COLO668 (cell line): ENCODE measurements around the gene GALNT2.
A peak's percentile ranks its signal among the peaks of the same experiment; 100 is the strongest.

Experiments used
- DNase-seq: peaks from one replicate; lab custom pipeline; 2025; ENCODE audit not compliant: unreplicated experiment; lab: John Stamatoyannopoulos, UW

The GALNT2 gene

DNA sequence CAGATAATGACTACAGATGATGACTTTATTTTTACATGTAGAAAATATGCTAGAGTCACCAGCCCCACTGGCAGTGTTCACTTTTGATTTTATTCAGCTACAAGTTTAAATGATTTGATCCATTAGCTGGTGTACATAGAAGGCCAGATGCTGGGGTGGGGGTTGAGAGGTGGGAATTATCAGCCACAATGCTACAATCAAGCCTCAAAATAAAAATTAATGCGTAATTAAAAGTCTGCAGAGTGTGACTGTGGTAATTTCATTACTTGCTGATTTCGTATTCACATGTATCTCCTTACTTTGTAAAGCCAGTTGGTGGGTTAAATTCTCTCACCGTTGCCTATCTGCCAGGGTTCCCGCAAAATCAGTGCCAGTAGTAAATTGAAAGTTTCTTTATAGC is 109.3 kb downstream of the GALNT2 start:
- DNase-seq, result no peak

DNA sequence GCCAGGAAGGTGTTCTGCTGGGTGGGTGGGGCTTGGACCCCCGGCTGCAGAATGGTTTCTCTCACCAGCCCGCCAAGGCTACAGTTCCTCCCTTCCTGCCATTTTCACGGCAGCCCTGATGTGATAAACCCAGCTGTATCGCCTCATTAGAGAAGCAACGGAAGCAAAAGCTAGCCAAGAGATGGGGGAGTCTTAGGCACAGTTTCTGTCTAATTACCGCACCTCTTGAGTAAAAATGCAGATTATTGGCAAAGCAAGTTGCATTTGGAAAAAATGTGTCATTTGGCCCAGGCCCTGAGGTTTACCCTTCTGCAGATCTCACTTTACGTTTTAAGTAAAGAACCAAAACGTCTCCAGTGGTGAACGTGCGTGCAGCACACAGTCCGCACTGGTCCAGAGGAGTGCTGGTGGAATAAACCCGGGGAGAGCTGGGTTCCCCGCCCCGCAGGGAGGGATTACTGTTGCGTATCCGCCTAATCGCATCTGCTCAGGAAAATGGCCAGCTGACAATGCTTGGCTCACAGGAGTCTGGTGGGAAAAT is 109.9 kb downstream of the GALNT2 start:
- DNase-seq, result no peak

DNA sequence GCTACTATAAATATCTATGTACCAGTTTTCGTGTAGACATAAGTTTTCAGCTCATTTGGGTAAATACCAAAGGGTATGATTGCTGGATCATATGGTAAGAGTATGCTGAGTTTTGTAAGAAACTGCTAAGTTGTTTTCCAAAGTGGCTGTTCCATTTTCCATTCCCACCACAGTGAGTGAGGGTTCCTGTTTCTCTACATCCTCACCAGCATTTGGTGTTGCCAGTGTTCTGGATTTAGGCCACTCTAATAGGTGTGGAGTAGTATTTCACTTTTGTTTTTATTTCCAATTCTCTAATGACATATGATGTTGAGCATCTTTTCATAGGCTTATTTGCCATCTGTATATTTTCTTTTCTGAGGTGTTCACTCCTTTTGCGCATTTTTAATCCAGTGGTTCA is 112.2 kb downstream of the GALNT2 start:
- DNase-seq, result no peak

DNA sequence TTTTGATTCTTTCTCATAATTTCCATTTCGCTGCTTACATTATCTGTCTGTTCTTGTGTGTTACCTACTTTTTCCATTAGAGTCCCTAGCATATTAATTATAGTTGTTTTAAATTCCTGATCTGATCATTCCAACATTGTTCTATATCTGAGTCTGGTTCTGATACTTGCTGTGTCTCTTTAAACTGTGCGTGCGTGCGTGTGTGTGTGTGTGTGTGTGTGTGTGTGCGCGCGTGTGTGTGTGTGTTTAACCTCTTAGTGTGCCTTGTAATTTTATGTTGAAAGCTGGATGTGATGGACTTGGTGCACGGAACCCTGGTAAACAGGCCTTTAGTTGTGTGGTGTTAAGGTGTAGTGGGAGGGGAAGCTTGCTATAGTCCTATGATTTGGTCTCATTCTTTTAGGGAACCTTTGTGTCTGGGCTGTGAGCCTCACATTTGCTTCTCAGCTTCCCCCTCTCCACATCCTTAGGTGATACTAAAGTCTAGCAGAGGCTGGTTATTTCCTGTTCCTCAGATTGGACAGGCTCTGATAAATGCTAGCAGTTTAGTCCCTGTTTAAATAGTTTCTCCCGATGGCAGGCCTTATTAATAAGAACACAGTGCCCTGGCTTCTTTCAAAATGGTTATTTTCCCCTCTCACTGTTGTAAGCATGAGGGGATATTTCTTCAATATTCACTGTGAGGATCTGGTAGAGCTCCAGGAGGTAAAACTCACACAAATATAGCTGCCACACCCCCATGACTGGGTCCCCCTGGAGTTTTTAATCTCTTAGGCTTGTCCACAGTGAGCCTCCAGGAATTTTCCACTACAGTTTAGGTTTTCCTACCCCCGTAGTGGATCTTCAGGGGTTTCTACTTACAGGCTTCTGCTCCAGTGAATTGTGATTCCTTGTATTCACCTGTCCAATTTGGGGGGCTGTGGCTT is 118.3 kb downstream of the GALNT2 start:
- peak; percentile 52 for DNase-seq

DNA sequence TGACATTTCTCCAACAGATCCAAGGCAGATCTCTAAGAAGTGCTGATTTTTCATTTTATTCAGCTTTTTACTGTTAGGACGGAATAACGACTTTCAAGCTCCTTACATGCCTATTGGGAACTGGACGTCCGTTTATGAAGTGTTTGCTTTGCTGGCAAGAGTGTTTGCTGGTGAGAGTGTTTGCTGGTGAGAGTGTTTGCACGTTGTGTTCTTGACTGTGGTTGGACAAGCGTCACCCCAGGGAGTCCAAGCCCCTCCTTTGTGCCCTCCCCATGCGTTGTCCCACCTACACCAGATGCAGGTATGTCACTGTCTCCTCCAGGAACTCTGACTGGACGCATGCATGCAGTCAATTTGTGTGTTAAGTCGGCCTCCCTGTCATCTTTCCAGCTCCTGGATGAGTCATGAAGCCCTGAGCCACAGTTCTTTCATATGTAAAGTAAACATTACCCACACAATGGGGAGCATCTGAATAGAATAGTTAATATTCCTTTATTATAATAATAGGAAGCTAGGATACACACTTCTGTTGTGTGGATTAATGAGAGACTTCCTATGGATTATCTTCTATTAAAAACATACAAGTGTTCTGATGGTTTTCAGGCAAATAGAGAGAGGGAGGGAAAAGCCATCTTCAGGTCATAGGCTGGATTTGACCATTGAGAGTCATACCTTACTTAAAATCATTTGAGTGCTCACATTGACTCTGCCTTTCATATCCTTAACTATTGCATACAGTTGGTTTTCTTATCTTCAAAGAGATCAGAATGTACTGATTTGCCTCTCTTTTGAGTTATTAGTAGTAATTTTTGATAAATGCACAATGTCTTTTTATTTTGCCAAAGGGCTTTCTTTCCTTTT is 119.2 kb downstream of the GALNT2 start:
- peak; percentile 96 for DNase-seq

DNA sequence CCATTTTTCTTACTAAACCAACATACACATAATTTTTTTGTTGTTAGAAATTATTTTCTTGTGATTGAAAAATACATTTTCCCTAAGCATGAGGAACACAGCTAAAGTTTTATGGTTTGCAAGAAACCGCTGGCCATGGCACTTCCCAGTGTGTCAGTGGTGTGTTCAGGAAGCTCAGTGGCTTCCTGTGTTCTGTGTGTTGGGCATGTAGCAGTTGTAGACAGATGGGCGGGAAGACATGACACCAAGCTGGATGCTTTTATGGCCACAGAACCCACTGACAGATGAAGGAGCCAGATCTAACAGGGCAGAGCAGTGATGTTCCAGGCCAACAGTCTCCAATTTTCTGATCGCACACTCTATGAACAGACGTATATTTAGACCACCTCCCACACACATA is 119.8 kb downstream of the GALNT2 start:
- DNase-seq, result no peak

DNA sequence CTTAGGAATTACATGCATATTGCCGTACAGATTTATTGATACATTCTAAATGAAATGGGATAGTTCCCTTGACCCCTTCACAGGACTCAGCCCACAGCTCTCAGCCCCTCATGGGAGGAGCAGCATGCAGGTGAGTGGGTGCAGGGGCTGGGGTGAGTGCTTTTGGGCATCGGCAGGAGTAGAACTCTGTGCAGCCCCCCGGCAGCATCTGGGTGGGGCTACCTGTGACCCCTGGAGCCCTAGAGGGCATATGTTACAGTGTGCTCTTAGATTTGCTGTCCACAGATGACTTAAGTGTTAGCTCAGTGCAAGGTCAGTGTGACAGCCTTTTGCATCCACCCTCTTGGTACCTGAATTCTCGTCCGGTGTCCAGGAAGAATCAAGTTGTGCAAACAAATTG is 120.3 kb downstream of the GALNT2 start:
- no peak for DNase-seq

DNA sequence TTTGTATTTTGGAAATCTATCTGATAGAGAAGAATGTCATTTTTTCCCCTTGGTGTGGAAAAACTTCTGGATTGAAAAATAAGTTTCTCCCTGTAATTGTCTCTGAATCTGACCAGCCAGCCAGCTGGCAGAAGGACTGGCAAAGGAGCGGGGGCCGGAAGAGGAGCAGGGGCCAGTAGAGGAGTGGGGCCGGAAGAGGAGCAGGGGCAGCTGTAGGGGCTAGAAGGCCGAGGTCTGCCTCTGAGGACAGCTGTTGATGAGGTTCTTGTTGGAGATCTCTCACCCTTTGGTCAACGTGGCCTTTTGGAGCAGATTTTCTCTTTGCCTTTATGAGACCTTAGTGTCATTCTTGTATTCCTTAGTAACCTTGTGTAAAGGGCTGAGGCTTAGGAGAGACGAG is 121.8 kb downstream of the GALNT2 start:
- DNase-seq, result peak; percentile 81

DNA sequence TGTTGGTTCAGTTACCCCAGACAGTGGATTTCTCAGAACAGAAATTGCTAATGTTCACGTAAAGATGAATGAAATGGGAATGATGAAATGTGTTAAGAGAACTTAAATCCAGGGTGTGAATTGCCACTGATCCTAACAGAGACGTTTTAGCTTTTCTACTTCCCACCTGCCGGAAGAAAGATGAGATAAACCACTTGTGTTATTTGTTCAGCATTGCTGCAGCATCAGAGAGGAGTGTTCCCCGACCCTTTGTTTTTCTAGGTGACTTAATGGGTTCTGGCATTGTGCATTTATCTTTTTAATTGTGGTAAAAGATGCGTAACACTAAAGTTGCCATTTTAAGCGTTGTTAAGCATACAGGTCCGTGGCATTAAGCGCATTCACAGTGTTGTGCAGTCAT is 122.3 kb downstream of the GALNT2 start:
- DNase-seq, result peak; percentile 63

DNA sequence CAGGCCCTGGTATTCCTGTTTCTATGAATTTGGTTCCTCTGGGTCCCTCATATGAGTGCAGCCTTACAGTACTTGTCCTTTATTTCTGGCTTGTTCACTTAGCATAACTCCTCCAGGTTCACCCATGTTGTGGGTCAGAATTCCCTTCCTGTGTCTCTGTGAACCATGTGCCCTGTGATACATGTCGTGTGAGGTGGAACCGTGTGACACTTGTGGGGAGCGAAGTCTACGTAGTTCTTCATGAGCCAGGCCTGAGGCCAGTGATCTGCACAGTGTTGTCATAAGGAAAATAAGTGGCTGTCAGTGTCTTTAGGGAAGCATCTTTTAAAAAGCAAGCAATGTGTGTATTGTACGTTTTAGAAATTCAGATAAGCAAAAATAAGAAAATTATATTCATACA is 122.8 kb downstream of the GALNT2 start:
- DNase-seq, result peak; percentile 61

DNA sequence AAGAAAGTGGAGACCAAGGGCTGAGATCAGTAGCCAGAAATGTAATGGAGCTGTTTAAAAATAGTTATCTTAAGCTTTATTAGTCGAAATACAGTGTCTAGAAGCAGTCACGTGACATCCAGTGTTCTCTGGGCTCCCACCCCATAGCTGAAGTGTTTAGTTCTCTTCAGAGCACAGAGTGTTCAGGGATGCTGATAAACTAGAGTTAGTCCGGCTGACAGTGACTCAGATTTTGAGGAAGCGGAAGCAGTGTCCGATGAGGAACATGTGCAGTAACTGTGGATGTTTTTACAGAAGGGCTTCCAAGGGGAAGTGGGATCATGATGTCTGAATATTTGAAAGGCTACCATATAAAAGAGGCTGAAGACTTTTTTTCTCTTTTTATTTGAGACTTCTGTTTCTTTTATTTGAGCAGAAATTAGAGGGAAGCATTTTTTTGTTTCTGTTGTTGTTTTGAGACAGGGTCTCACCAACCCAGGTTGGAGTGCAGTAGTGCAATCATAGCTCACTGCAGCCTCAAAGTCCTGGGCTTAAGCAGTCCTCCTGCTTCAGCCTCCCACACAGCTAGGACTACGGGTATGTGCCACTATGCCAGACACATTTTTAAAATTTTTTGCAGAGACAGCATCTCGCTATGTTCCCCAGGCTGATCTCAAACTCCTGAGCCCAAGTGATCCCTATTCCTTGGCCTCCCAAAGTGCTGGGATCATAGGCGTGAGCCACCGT is 124.2 kb downstream of the GALNT2 start:
- DNase-seq, result no peak

DNA sequence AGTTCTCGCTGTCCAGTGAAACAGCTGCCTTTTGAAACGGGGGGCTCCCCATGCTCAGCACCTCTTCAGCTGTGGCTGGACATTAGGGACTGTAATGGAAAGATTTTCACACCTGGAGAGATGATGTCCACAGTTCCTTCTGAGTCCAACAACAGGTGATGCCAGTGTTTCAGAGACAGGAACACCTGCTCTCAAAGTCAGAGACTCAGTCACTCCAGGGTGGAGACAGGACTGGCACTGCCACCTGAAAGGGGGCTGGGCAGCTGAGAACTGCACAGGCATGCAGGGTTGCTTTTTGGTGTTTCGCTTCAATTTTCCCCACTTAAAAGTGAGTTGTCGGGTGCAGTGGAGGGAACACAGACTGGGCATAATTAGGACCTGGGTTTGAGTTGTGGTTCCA is 124.8 kb downstream of the GALNT2 start:
- DNase-seq, result no peak

DNA sequence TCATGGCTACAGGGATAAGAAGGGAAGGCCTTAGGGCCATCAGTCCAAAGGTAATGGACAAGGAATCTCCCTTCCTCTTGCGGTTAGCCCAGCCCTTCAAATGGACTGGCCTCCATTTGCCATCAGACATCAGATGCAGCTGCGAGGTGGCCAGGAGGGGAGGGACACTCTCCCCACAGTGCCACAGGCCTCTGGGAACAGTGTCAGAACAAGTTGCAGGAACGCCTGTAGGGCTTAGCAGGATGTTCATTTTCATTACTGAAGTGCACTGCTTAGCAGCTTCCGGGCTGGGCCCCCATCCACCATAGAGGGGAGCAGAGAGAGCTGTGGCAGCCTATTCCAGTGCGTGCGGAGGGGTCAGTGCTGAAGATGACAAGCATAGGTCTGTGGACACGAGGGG is 127.5 kb downstream of the GALNT2 start:
- DNase-seq, result no peak

DNA sequence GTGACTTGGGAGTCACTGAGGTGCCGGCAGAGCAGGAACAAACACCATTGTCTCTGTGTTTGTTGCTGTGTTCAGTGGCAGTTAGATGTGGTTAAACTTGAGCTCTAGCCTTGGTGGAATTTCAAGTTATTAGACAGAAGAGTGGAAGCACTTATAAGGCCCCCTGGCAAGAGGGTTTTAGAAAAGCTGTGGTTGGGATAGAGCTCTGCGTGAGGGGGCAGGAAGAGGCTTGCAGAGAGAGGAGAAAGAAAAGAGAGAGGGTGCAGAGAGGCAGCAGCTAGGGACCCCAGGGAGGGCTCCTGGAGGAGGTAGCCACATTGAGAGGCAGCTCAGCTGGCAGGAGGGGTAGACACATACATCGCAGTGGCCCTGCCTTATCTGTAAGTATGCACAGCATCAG is 128.2 kb downstream of the GALNT2 start:
- no peak for DNase-seq

DNA sequence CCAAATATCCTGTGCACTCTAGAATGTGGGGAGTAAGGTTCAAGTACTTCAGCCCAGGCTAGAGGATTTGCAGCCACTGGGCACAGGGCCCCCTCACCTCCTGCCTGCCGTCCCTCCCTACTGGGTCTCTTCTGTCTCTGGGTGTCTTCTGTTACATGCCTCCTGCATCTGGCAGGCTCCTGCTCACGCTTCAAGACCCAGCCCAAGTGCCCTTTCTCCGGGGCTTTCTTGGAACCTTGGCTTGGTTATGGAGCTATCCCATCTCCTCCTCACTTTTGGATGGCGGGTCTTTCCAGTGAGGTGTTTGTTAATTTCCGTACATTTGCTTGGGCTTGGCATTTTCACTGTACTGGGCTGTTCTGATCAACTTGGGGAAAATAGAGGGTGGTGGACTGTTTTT is 129.0 kb downstream of the GALNT2 start:
- no peak for DNase-seq

DNA sequence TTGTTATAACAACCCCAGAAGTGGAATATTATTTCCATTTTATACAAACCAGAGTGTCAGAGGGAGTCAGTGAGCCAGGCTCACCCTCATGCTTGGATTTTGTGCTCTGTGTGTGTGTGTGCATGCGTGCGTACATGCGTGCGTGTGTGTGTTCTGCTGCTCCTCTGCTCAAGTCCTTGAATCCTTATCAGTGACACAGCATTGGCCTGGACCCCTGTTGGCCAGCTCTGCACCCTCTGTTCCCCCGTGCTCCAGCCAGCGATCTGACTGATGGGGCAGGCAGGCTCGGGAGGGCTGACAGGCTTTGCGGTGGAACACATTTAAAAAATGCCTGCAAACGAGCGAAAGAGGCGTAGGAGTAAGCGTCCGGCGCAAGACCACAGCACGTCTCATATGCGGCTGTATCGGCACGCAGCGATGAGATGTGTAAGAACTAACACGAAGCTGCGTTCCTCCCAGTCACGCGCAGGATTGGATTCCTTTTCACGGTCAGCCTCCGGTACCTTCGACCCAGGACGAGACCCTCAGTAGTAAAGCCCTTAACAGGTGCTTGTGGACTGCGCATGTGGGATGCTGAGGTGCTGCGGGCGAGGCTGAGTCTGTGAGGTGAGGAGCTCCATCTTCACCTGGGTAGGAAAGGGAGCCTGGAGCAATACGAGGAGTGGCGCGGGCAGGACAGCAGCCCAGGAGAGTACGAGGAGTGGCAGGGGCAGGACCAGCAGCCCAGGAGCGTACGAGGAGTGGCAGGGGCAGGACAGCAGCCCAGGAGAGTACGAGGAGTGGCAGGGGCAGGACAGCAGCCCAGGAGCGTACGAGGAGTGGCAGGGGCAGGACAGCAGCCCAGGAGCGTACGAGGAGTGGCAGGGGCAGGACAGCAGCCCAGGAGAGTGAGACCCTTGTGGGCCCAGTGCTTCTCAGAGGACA is 130.9 kb downstream of the GALNT2 start:
- DNase-seq, result no peak

DNA sequence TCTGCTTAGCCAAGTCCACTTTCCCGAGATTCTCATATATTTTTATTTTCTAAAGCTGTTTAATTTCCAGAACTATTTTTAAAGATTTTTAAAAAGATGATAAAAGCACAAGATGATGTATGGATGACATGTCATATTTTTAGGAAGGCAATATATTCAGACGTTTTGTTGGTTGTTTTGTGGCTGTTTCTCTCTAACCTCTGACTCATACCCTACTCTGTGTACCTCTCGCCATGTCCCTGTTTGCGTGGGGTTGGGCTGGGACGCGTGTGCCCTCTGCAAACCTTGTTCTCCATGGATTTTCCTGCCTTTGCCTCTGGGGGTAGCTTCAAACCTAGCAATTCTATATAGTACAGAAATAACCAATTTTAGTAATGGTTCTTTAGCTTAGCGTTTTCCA is 132.0 kb downstream of the GALNT2 start:
- DNase-seq, result no peak

DNA sequence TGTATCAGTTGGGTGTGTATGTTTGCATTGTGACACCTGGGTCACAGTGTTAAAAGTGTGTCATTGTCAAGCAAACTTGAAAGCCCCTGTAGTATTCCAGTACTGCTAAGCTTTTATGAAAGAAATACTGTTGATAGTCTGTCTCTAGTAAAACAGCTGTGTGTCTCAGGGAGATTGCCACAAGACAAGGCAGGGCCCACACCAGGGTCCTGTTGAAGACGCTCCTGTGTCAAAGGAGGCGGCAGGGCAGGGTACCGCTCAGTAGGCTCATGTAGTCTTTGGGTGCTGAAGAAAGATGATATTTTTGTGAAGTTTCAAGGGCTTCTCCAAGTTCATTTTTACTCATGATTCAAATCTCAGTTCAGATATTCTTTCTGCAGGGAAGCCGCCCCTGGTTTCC is 132.5 kb downstream of the GALNT2 start:
- no peak for DNase-seq

DNA sequence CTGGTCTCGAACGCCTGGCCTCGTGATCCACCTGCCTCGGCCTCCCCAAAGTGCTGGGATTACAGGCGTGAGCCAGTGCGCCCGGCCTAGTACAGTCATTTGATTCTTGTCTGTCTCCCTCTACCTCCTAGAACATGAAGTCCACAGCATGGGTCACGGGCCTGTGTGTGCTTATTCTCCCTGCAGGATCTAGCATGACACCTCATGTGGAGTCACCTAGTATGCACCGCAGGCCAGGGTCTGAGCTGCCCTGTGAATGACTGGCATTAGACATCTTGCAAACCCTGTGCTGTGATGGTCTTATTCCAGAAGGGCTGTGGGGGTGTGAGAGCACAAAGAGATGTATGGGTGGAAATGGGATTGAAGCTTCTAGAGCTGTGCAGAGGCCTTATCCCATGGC is 133.2 kb downstream of the GALNT2 start:
- DNase-seq, result no peak

DNA sequence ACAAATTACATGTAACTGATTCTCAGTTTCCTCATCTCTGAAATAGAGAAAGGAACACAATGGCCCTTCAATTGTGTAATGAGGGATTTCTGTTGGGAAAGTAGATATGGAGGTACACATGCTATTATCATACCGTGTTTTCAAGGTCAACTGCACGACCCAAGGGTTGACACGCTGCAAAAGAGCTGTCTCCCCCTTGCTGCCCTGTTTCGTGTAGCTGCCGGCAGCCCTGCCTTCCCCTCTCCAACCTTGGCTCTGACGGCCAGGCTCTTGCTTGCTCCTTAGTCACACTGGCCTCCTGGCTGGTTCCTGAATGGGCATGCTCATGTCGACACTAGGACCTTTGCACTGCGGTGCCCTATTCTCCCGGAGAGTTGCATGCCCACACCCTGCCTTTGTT is 134.4 kb downstream of the GALNT2 start:
- no peak for DNase-seq
